Urinary bladder (tissue), 4 donors: Measurements from ENCODE around the gene PRR11. TPM values are rescaled to one million over a fixed set of nuclear protein-coding genes. Genes with fewer than 3 reads are reported as not detected.

ENCODE experiments used
- DNase-seq: peaks from one replicate; pipeline ENCODE4 v3.0.0-alpha.2; 2015; ENCODE audit errors: extremely low spot score
- H3K27ac ChIP-seq: one replicate; pipeline ENCODE4 v1.5.1; 2013; ENCODE audit warnings: low read depth, mild to moderate bottlenecking, moderate library complexity
- H3K36me3 ChIP-seq: one replicate; pipeline ENCODE4 v1.6.1; 2013; ENCODE audit warnings: mild to moderate bottlenecking, moderate library complexity; ENCODE audit not compliant: insufficient read depth
- H3K4me1 ChIP-seq: one replicate; pipeline ENCODE4 v1.6.1; 2013; ENCODE audit warnings: mild to moderate bottlenecking, moderate library complexity; ENCODE audit not compliant: insufficient read depth
- H3K4me3 ChIP-seq: one replicate; pipeline ENCODE4 v1.5.1; 2013; ENCODE audit warnings: low read depth, low read length
- WGBS: extraction: QIAGEN DNeasy Blood & Tissue Kit; methylation state at CpG from one replicate; pipeline ENCODE4 v1.1.7; 2013; 5-methylcytosine and 5-hydroxymethylcytosine counted together
- polyA plus RNA-seq: library from polyadenylated mRNA; stranded (reverse); fragments of 200-250 nt; gene quantifications from one replicate; pipeline ENCODE4 v1.2.3, GENCODE V29; 2013
- total RNA-seq: library from RNA; depleted of rRNA; stranded (reverse); fragments of >200 nt; gene quantifications from one replicate; pipeline ENCODE4 v1.2.3, GENCODE V29; 2014
- donor health status: healthy with polysubstance abuse.
- donor health status: healthy.

The PRR11 gene
- total RNA-seq (7.9 TPM), polyA plus RNA-seq (0.86 TPM)

DNA sequence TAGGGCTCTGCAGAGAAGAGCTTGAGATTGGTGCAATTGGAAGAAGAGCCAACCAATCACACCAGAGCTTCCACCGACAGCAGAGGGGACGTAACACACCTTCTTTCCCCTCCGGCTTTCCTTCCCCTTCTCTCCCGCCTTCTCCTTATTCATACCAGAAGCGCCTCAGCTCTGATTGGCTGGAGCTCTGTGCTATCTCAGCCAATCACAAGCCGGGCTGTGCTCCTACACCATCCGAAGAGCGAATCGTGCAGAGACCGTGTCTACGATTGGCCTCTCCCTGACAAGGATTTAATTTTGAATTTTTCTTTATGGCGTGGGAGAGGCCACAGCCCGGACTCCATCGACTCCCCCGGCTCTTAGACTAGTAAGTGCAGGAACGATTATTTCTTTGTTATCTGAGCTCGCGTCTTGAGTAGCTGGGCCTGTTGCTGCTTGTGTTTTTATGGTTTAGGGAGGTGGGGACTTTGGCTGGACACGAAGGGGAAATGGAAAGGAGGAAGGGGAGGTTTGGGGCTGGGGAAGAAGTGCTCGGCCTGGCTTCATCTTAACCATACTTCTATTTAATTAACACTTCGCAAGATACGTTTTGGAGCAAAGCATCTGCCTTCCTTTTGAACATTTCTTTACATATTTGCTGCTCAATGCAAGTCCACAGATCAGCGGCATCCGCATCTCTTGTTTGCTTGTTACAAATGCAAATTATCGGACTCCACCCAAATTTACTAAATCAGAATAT is at the start of gene PRR11:
Gene PRR11, plus strand, starts transcription at position 308 of the 739 bp plus-strand sequence. CDS start 14,007 bp downstream, outside the sequence.
- WGBS, result under 1% methylated on average over 25 of the region's 25 CpGs
- DNase-seq, result peak; percentile 100
- Histone ChIP-seq H3K36me3 (no peaks in the 10 kb centered on the region), H3K4me3 (peak within 1 kb of the TSS; percentile 77), H3K4me1 (no peaks in the 10 kb centered on the region), H3K27ac (peak within 1 kb of the TSS; percentile 55)

DNA sequence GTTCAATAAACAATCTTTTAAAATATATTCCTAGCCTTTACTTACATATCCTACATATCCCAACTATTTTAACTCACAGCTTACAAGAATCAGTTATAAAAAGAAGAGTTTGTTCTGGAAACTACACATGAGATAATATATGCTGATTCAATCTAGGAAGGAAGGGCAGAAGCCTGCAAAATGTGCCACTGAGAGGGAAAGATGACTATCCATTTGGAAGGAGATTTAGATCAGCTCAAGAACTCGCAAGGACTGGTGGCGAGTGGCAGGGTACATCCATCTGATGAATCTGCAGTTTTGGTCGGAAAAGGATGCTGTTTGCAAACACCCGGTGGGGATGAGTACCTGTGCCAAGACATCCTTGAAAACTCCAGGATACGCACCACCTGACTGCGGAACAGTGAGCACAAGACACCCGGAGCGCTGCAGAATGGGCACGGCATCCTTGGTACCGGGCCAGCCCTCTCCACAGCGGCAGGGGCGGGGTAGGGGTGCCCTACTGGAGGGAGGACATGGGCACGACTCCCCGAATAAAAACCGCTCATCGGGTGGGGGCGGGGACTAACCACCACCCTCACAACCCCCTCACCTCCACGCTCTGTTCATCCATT is 49.6 kb upstream of the PRR11 start:
- under 1% methylated on average over 18 of the region's 18 CpGs for WGBS
- Histone ChIP-seq H3K4me3 (peak overlapping the region; percentile 77), H3K36me3 (no peaks in the 10 kb centered on the region), H3K27ac (peak overlapping the region; percentile 74), H3K4me1 (peaks cover 2% of the 10 kb centered on the region)
- no peak for DNase-seq

DNA sequence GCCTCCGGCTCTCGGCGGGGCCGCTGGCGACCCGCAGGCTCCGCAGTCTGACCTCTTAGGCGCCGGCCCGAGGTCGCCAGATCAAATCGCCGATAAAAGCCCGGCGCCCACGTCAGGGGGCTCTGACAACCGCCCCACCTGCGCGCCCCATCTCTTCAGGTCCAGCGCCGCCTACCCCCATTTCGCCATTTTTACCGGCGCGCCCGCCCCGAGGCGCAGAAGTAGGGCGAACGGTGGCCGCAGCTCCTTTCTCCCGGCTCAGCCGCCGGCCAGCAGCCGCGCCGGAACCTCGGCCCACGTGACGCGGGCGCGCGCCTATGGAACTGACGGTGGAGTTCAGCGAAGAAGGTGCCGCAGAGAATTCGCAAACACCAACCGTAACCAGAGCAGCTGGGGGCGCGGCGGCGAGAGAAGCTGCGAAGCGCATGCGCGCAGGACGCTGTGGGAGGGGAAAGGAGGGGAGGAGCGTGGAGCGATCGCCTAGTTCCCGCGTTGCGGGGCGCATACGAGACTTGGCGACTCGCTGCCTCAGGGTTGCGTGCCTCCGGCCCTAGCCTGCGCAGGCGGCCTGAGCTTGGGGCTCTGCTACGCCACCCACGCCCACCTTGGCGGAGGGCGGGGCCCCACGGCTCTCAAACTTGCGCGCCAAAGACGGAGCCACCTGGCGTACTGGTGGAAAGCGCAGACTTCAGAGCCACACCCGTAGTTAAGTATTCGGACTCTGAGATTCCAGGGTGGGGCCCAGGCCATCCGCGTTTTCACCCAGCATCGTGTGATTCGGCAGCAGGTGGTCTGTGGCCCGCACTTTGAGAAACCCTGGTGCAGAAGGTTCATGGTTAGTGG is 48.9 kb upstream of the PRR11 start, which contains the start of gene TRIM37:
Gene TRIM37, minus strand, starts transcription at position 418 of the 843 bp plus-strand sequence. CDS start 419 bp downstream, outside the sequence.
- peak; percentile 96 for DNase-seq
- H3K4me3 ChIP-seq, result peak within 1 kb of the TSS; percentile 77
- H3K36me3 ChIP-seq, result no peaks in the 10 kb centered on the region
- H3K4me1 ChIP-seq, result peaks cover 2% of the 10 kb centered on the region
- WGBS, result under 1% methylated on average over 89 of the region's 89 CpGs
- peak within 1 kb of the TSS; percentile 74 for H3K27ac ChIP-seq

DNA sequence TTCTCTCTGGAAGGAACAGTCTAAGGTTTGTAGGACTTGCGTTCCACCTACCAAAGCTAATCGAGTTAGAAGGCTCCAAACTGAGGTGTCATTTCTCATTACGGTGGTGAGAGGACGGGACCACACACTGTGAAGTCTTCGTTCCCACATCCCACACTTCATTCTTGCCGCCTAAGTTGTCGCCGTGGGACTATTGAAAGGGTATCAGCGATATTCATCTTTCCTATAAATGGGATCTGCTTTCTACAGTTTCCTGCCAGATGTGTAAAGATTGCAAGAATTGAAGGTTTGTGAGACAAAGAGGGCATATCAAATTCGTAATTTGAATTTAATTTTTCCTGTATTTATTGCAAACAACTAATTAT is 48.3 kb upstream of the PRR11 start:
- no peak for DNase-seq
- Histone ChIP-seq H3K36me3 (no peaks in the 10 kb centered on the region), H3K4me1 (peaks cover 2% of the 10 kb centered on the region), H3K27ac (peak overlapping the region; percentile 13), H3K4me3 (peak overlapping the region; percentile 77)
- 2% methylated on average over 10 of the region's 10 CpGs for WGBS

DNA sequence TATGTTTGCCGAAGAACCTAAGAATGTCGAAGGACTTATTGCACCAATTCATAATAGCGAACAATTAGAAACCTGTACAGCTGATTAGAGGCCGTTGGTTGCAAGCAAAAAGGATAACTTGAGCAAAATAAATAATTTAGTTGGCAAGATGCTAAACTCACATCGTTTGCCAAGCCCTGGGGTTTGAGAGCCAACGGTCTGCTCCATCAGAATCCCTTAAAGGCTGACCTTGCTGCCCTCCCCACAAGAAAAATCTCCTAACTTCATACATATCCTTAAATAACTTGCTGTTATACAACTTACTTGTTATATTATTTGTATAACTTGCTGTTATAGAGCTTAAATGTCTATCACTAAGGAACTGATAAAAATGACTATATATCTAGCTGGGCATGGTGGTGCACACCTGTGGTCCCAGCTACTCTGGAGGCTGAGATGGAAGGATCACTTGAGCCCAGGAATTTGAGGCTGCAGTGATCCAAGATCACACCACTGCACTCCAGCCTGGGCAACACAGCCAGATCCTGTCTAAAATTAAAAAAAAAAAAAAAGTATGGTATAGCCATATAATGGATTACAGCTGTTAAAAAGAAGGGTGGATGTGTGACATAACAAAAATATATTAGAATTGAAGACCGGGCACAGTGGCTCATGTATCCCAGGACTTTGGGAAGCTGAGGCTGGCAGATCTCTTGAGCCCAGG is 47.0 kb upstream of the PRR11 start:
- no peak for DNase-seq
- 85% methylated on average over 7 of the region's 7 CpGs for WGBS
- no peak overlapping the region for H3K27ac ChIP-seq

DNA sequence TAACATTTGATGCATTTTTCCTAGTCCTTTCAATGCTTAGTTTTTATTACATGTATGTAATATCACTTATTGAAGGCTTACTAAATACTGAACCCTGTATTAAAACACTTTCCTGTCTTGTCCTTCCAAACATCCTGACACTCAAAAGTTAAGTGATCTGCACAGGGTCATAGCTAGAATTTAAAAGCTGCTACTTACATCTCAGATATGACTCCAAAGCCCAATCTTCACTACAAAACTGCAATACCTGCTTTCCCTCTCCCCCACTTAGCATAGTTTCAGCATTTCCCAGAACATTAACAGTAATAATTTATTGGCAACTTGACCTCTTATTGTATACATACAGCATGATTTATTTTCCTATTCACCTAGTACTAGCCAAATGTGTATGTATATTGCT is 44.6 kb upstream of the PRR11 start:
- no peak for DNase-seq
- Histone ChIP-seq H3K36me3 (no peaks in the 10 kb centered on the region), H3K27ac (no peak overlapping the region), H3K4me3 (no peak overlapping the region), H3K4me1 (peaks cover 2% of the 10 kb centered on the region)

More for the DNA sequence above, 47.0 kb upstream of the PRR11 start:
- Histone ChIP-seq H3K4me3 (no peak overlapping the region), H3K36me3 (no peaks in the 10 kb centered on the region), H3K4me1 (peaks cover 2% of the 10 kb centered on the region)

DNA sequence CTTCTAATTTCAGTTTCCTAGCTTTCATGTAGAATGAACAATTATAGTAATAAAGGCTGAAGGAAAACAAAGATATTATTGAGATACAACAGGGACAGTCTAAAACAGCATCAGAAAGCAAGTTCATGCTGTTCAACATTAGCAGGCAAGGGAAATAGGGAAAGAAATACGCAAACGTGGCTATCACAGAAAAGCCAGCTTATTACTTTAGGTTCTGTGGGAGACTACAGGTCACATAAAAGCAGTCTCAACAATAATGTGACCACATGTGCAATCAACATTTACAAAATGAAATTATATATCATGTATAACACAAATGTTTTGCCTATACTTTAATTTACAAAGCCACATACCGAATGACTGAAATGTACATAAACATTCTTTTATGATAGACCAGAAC is 44.0 kb upstream of the PRR11 start:
- Histone ChIP-seq H3K27ac (no peak overlapping the region), H3K4me3 (no peak overlapping the region), H3K36me3 (no peaks in the 10 kb centered on the region), H3K4me1 (peaks cover 2% of the 10 kb centered on the region)
- no peak for DNase-seq
- 80% methylated on average over 3 of the region's 3 CpGs for WGBS

DNA sequence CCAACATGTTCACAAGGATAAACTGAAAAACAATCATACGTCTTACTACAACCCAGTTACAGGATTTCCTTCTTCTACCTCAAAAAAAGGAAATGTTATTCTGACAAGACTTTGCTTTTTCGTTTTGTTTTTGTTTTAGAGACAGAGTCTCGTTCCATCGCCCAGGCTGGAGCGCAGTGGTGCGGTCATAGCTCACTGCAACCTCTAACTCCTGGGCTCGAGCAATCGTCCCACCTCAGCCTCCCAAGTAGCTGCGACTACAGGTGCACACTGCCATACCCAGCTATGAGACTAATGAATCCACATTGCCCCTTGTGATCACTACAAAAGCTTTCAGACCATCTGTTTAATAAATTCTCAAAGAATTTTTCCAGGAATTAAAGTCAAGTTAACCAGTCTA is 40.1 kb upstream of the PRR11 start:
- DNase-seq, result no peak
- H3K4me1 ChIP-seq, result no peaks in the 10 kb centered on the region
- no peaks in the 10 kb centered on the region for H3K36me3 ChIP-seq
- 96% methylated on average over 9 of the region's 9 CpGs for WGBS
- no peak overlapping the region for H3K4me3 ChIP-seq
- H3K27ac ChIP-seq, result no peak overlapping the region

DNA sequence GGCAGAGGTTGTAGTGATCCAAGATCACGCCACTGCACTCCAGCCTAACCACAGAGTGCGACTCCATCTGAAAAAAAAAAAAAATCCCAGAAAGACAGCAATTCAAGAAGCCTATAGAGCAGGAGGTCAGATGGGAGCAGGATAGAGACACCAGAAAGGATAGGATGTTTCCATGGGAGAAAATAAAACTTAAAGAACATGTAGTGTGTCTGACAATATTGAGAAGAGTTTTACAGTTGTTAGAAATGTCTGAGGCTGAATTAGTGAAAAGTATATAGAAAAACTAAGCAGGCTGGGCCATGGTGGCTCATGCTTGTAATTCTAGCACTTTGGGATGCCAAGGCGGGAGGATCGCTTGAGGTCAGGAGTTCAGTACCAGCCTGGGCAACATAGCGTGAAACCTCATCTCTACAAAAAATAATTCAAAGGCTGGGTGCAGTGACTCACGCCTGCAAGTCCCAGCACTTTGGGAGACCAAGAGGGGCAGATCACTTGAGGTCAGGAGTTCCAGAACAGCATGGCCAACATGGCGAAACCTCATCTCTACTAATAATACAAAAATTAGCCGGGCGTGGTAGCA is 33.6 kb upstream of the PRR11 start:
- WGBS, result 96% methylated on average over 9 of the region's 9 CpGs
- Histone ChIP-seq H3K4me1 (no peaks in the 10 kb centered on the region), H3K27ac (no peak overlapping the region), H3K4me3 (no peak overlapping the region), H3K36me3 (no peaks in the 10 kb centered on the region)
- no peak for DNase-seq

DNA sequence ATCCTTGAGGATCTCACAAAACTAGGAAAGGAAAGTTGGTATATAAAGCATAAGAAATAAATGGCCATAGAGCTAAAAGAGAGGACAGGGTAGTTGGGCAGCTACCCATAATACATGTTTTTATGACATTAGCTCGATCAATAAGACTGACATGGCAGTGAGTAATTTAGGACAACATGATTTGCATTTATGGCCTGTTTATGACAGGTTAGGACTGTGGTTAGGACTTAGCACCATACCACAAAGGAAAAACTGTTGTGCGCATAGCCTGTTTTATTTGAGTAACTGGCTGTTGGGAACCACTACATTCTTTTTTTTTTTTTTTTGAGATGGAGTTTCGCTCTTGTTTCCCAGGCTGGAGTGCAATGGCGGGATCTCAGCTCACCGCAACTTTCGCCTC is 30.9 kb upstream of the PRR11 start:
- Histone ChIP-seq H3K4me1 (no peaks in the 10 kb centered on the region), H3K27ac (no peak overlapping the region), H3K36me3 (no peaks in the 10 kb centered on the region), H3K4me3 (no peak overlapping the region)
- no peak for DNase-seq
- WGBS, result 95% methylated on average over 6 of the region's 6 CpGs

DNA sequence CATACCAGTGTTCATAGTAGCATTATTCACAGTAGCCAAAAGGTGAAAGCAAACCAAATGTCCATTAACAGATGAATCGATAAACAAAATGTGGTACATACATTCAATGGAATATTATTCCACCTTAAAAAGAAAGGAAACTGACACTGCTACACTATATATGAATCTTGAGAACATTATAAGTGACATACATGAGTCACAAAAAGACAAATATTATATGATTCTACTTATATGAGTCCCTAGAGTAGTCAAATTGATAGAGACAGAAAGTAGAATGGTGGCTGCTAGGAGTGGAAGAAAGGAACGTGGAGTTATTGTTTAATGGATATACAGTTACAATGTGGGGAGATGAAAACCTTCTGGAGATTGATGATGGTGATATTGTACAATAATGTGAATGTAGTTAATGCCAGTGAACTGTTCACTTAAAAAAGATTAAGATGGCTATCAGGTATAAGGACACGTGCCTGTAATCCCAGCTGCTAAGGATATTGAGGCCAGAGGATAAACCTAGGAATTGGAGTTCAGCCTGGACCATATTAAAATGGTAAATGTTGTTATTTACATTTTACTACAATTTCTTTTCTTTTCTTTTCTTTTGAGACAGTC is 28.6 kb upstream of the PRR11 start:
- Histone ChIP-seq H3K4me1 (no peaks in the 10 kb centered on the region), H3K36me3 (no peaks in the 10 kb centered on the region), H3K27ac (no peak overlapping the region), H3K4me3 (no peak overlapping the region)
- DNase-seq, result no peak
- WGBS, result 61% methylated on average over 3 of the region's 3 CpGs

DNA sequence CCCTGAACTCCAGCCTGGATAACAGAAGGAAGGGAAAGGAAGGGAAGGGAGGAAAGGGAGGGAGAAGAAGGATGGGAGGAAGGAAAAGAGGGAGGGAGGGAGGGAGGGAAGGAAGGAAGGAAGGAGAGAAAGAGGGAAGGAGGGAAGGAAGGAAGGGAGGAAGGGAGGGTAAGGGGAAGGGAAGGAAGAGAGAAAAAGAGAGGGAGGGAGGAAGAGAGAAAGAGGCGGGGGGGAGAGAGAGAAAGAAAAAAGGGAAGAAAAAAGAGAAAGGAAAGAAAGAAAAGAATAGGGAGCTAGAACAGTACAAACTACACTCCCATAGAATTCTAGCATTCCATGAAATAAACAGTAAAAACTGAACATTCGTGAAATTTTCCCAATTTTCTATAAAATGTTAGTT is 25.7 kb upstream of the PRR11 start:
- DNase-seq, result no peak
- Histone ChIP-seq H3K4me1 (no peaks in the 10 kb centered on the region), H3K4me3 (no peak overlapping the region), H3K27ac (no peak overlapping the region), H3K36me3 (peaks cover 2% of the 10 kb centered on the region)
- 50% methylated on average over 2 of the region's 2 CpGs for WGBS

DNA sequence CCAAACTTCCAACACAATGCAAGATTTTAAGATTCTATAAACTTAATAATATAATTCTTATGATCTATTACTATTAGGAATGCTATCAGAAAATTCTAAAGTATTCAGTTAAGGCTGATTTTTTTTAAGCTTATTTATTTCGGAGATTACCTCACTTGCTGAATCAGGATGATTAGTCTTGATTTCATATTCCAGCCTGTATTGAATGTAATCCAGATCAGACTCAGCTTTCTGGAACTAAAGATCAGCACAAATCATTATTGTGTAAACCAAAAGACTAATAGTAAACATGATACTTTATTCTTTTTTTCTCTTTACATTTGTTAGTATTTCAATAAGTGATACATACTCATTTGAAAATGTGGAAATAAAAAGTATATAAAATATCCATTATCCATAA is 24.4 kb upstream of the PRR11 start:
- 68% methylated on average over 1 of the region's 1 CpG for WGBS

More for the DNA sequence above, 24.4 kb upstream of the PRR11 start:
- no peaks in the 10 kb centered on the region for H3K4me1 ChIP-seq
- no peak for DNase-seq
- H3K36me3 ChIP-seq, result peaks cover 2% of the 10 kb centered on the region
- no peak overlapping the region for H3K27ac ChIP-seq
- H3K4me3 ChIP-seq, result no peak overlapping the region
